Thyroid gland (tissue), 4 donors: ENCODE measurements around the gene CHMP4A.

Experiments used
- POLR2A ChIP-seq, 2 donors: fragments of 450-650 bp; IDR thresholded peaks; one replicate each; pipeline ENCODE4 v1.6.1; 2017; ENCODE audit warnings: antibody characterized with exemption in 2 of 2, mild to moderate bottlenecking in 2 of 2, moderate library complexity in 1 of 2
- TF ChIP-seq, protein P1 (sequence below), 6 experiments: fragments of 200-600 bp in 3 of 6; fragments of 450-650 bp in 3 of 6; sonication (generic) in 3 of 6; IDR thresholded peaks; one replicate each; pipeline ENCODE4 v1.5.1; 2016 to 2019; ENCODE audit warnings: antibody characterized with exemption in 6 of 6, mild to moderate bottlenecking in 2 of 6, inconsistent platforms in 1 of 6, moderate library complexity in 1 of 6

- TF ChIP-seq, protein P1, sequence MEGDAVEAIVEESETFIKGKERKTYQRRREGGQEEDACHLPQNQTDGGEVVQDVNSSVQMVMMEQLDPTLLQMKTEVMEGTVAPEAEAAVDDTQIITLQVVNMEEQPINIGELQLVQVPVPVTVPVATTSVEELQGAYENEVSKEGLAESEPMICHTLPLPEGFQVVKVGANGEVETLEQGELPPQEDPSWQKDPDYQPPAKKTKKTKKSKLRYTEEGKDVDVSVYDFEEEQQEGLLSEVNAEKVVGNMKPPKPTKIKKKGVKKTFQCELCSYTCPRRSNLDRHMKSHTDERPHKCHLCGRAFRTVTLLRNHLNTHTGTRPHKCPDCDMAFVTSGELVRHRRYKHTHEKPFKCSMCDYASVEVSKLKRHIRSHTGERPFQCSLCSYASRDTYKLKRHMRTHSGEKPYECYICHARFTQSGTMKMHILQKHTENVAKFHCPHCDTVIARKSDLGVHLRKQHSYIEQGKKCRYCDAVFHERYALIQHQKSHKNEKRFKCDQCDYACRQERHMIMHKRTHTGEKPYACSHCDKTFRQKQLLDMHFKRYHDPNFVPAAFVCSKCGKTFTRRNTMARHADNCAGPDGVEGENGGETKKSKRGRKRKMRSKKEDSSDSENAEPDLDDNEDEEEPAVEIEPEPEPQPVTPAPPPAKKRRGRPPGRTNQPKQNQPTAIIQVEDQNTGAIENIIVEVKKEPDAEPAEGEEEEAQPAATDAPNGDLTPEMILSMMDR (IDR thresholded peaks at IDR 0.05) = no peak
- TF ChIP-seq POLR2A (IDR thresholded peaks at IDR 0.05) = no peak
These were observed 27.5 kb downstream of the CHMP4A start for GRCh38 chr14:24185741-24186140.
